Peyer's patch (tissue), 4 donors: ENCODE results near the gene PRXL2B.

Experiments
- CTCF ChIP-seq, 6 experiments: fragments of 450-650 bp in 4 of 6; fragments of 200-600 bp in 2 of 6; sonication (generic) in 1 of 6; IDR thresholded peaks; one replicate each; pipeline ENCODE4 v1.5.1; 2017 to 2019; ENCODE audit warnings: antibody characterized with exemption in 6 of 6, mild to moderate bottlenecking in 3 of 6, moderate library complexity in 1 of 6
- POLR2A ChIP-seq, 2 donors: fragments of 450-650 bp; IDR thresholded peaks; one replicate each; pipeline ENCODE4 v1.5.1; 2017; ENCODE audit warnings: antibody characterized with exemption in 2 of 2, mild to moderate bottlenecking in 2 of 2, moderate library complexity in 2 of 2

- TF ChIP-seq CTCF (IDR thresholded peaks at IDR 0.05) = no peak
- peak; percentile 27 to 30 for TF ChIP-seq POLR2A (IDR thresholded peaks at IDR 0.05)
These were observed 6.1 kb downstream of the PRXL2B start for GRCh38 chr1:2592672-2593071.
